Suprapubic skin (tissue), 4 donors: ENCODE data around the gene STON2. TPM values are rescaled to one million over a fixed set of nuclear protein-coding genes. Genes with fewer than 3 reads are reported as not detected.
"Not testable (repeated sequence)": the region's sequence is repeated elsewhere in the genome, so short reads cannot be mapped to it uniquely, and the experiment has no call there.

Experiments
- DNase-seq, 2 donors: peaks; one replicate each; pipeline ENCODE4 v3.0.0-alpha.2; 2019; ENCODE audit warnings: low spot score in 2 of 2
- H3K27ac ChIP-seq: fragments of 200-600 bp; sonication (generic); one replicate; pipeline ENCODE4 v1.5.1; 2019
- H3K27me3 ChIP-seq: fragments of 200-600 bp; sonication (generic); one replicate; pipeline ENCODE4 v1.5.1; 2019
- H3K36me3 ChIP-seq: fragments of 200-600 bp; sonication (generic); one replicate; pipeline ENCODE4 v1.5.1; 2019
- H3K4me1 ChIP-seq: fragments of 200-600 bp; sonication (generic); one replicate; pipeline ENCODE4 v1.5.1; 2019
- H3K4me3 ChIP-seq: fragments of 200-600 bp; sonication (generic); one replicate; pipeline ENCODE4 v1.5.1; 2019; ENCODE audit warnings: mild to moderate bottlenecking
- H3K9me3 ChIP-seq: fragments of 200-600 bp; sonication (generic); one replicate; pipeline ENCODE4 v1.5.1; 2019
- CTCF ChIP-seq, 2 donors: fragments of 200-600 bp in 1 of 2; fragments of 450-650 bp in 1 of 2; sonication (generic) in 1 of 2; IDR thresholded peaks; one replicate each; pipeline ENCODE4 v1.5.1; 2016 to 2019; ENCODE audit warnings: antibody characterized with exemption in 2 of 2, mild to moderate bottlenecking in 1 of 2, moderate library complexity in 1 of 2
- EP300 ChIP-seq: sonication (generic); formaldehyde crosslinking; IDR thresholded peaks from one replicate; pipeline ENCODE4 v1.6.1; 2017; ENCODE audit warnings: antibody characterized with exemption
- POLR2A ChIP-seq, 2 donors: fragments of 450-650 bp; IDR thresholded peaks; one replicate each; pipeline ENCODE4 v1.6.1; 2017; ENCODE audit warnings: antibody characterized with exemption in 2 of 2, mild to moderate bottlenecking in 2 of 2, moderate library complexity in 2 of 2
- POLR2AphosphoS5 ChIP-seq, 3 donors: sonication (generic); formaldehyde crosslinking; IDR thresholded peaks; one replicate each; pipeline ENCODE4 v1.6.1; 2017; ENCODE audit warnings: antibody characterized with exemption in 3 of 3
- WGBS: methylation state at CpG from one replicate; pipeline ENCODE4 v1.1.5; 2018; 5-methylcytosine and 5-hydroxymethylcytosine counted together
- total RNA-seq, 4 donors: library from RNA; depleted of rRNA; stranded (reverse); fragments of >200 nt; gene quantifications; one replicate each; pipeline ENCODE4 v1.1.0, GENCODE V29; 2016

Gene STON2
- total RNA-seq, 4 donors from 2014 or later: 19.1 to 39.5 (median 22.8) TPM

- Histone ChIP-seq H3K4me3 (no peak overlapping the region), H3K9me3 (no peaks in the 10 kb centered on the region), H3K4me1 (no peaks in the 10 kb centered on the region), H3K27me3 (no peaks in the 10 kb centered on the region), H3K27ac (no peak overlapping the region), H3K36me3 (no peaks in the 10 kb centered on the region)
- TF ChIP-seq POLR2A (IDR thresholded peaks at IDR 0.05) (no peak), POLR2AphosphoS5 (IDR thresholded peaks at IDR 0.05) (no peak), EP300 (no peak), CTCF (IDR thresholded peaks at IDR 0.05) (no peak)
- no peak for DNase-seq
These were observed 165.8 kb downstream of the STON2 start for GRCh38 chr14:81234278-81234677.

GRCh38 chr14:81233615-81234014 is 166.5 kb downstream of the STON2 start:
- TF ChIP-seq EP300 (no peak), POLR2AphosphoS5 (IDR thresholded peaks at IDR 0.05) (no peak), CTCF (IDR thresholded peaks at IDR 0.05) (no peak), POLR2A (IDR thresholded peaks at IDR 0.05) (no peak)
- DNase-seq: no peak
- no peak overlapping the region for H3K27ac ChIP-seq
- no peaks in the 10 kb centered on the region for H3K36me3 ChIP-seq
- no peaks in the 10 kb centered on the region for H3K27me3 ChIP-seq
- WGBS: 90% methylated on average over 1 of the region's 1 CpG
- no peaks in the 10 kb centered on the region for H3K4me1 ChIP-seq
- H3K9me3 ChIP-seq: no peaks in the 10 kb centered on the region
- no peak overlapping the region for H3K4me3 ChIP-seq

- no peaks in the 10 kb centered on the region for H3K4me1 ChIP-seq
- 85% methylated on average over 1 of the region's 1 CpG for WGBS
- H3K27me3 ChIP-seq: no peaks in the 10 kb centered on the region
- no peak for DNase-seq
- H3K36me3 ChIP-seq: no peaks in the 10 kb centered on the region
- H3K4me3 ChIP-seq: no peak overlapping the region
- no peak overlapping the region for H3K27ac ChIP-seq
- TF ChIP-seq POLR2A (IDR thresholded peaks at IDR 0.05) (no peak), POLR2AphosphoS5 (IDR thresholded peaks at IDR 0.05) (no peak), EP300 (no peak), CTCF (IDR thresholded peaks at IDR 0.05) (no peak)
- no peaks in the 10 kb centered on the region for H3K9me3 ChIP-seq
These were observed 168.6 kb downstream of the STON2 start for GRCh38 chr14:81231540-81231939.

GRCh38 chr14:81224222-81224621 is 175.9 kb downstream of the STON2 start:
- Histone ChIP-seq H3K4me1 (peaks cover 8% of the 10 kb centered on the region), H3K27ac (no peak overlapping the region), H3K36me3 (no peaks in the 10 kb centered on the region), H3K9me3 (no peaks in the 10 kb centered on the region), H3K27me3 (no peaks in the 10 kb centered on the region), H3K4me3 (no peak overlapping the region)
- 86% methylated on average over 1 of the region's 1 CpG for WGBS
- DNase-seq: no peak
- TF ChIP-seq CTCF (IDR thresholded peaks at IDR 0.05) (no peak), POLR2AphosphoS5 (IDR thresholded peaks at IDR 0.05) (no peak), EP300 (no peak), POLR2A (IDR thresholded peaks at IDR 0.05) (no peak)

- not testable (repeated sequence) for H3K9me3 ChIP-seq, DNase-seq, H3K4me3 ChIP-seq, H3K27me3 ChIP-seq, H3K27ac ChIP-seq, H3K36me3 ChIP-seq
- 93% methylated on average over 7 of the region's 7 CpGs for WGBS
- peaks cover 12% of the 10 kb centered on the region for H3K4me1 ChIP-seq
These were observed 176.3 kb downstream of the STON2 start for GRCh38 chr14:81223788-81224187.

GRCh38 chr14:81222691-81223090 is 177.4 kb downstream of the STON2 start:
- Histone ChIP-seq H3K27me3 (no peaks in the 10 kb centered on the region), H3K9me3 (no peaks in the 10 kb centered on the region), H3K4me1 (peaks cover 23% of the 10 kb centered on the region), H3K27ac (no peak overlapping the region), H3K36me3 (no peaks in the 10 kb centered on the region), H3K4me3 (no peak overlapping the region)
- TF ChIP-seq POLR2A (IDR thresholded peaks at IDR 0.05): no peak
- no peak for TF ChIP-seq POLR2AphosphoS5 (IDR thresholded peaks at IDR 0.05)
- TF ChIP-seq EP300: no peak
- TF ChIP-seq CTCF (IDR thresholded peaks at IDR 0.05): no peak
- no peak for DNase-seq
- WGBS: 95% methylated on average over 2 of the region's 2 CpGs
